Osteoblast (primary cell): ENCODE results near the gene NUP205. TPM values are rescaled to one million over a fixed set of nuclear protein-coding genes. Genes with fewer than 3 reads are reported as not detected.

Experiments used
- DNase-seq: peaks from one replicate; pipeline ENCODE4 v3.0.0; 2011; ENCODE audit warnings: low spot score, mixed read lengths; ENCODE audit not compliant: insufficient read length; ENCODE audit errors: missing footprints
- H2AFZ ChIP-seq: 2 replicates; pipeline ENCODE4 v1.6.0; 2011; ENCODE audit warnings: mild to moderate bottlenecking, low read length
- H3K27ac ChIP-seq: 2 replicates; pipeline ENCODE4 v1.5.1; 2011; ENCODE audit warnings: mild to moderate bottlenecking, low read depth, low read length, moderate library complexity
- H3K27me3 ChIP-seq: 2 replicates; pipeline ENCODE4 v1.6.0; 2012; ENCODE audit warnings: mild to moderate bottlenecking, control low read depth, inconsistent platforms, low read length, moderate library complexity; ENCODE audit not compliant: insufficient read depth
- H3K36me3 ChIP-seq: 2 replicates; pipeline ENCODE4 v1.5.1; 2011; ENCODE audit warnings: mild to moderate bottlenecking, low read length, control low read depth, moderate library complexity; ENCODE audit not compliant: insufficient read depth
- H3K4me1 ChIP-seq: 2 replicates; pipeline ENCODE4 v1.5.1; 2011; ENCODE audit warnings: mild to moderate bottlenecking, low read length, control low read depth, moderate library complexity; ENCODE audit not compliant: insufficient read depth
- H3K4me2 ChIP-seq: 2 replicates; pipeline ENCODE4 v1.6.0; 2011; ENCODE audit warnings: mild to moderate bottlenecking, low read length; ENCODE audit not compliant: insufficient read depth
- H3K4me3 ChIP-seq: fragments of 200-600 bp; sonication (generic); 3 replicates; pipeline ENCODE4 v1.5.1; 2012; ENCODE audit warnings: mild to moderate bottlenecking, low read length, inconsistent platforms; ENCODE audit not compliant: insufficient read depth
- H3K79me2 ChIP-seq: 2 replicates; pipeline ENCODE4 v1.6.0; 2012; ENCODE audit warnings: mild to moderate bottlenecking, low read length, control low read depth, inconsistent platforms; ENCODE audit not compliant: insufficient read depth
- H3K9me3 ChIP-seq: 2 replicates; pipeline ENCODE4 v1.5.1; 2011; ENCODE audit warnings: low read depth, low read length, control low read depth
- H4K20me1 ChIP-seq: 2 replicates; pipeline ENCODE4 v1.6.0; 2012; ENCODE audit warnings: mild to moderate bottlenecking, low read length, control low read depth; ENCODE audit not compliant: insufficient read depth
- CTCF ChIP-seq: IDR thresholded peaks from 2 replicates; pipeline ENCODE4 v1.5.1; 2011; ENCODE audit warnings: mild to moderate bottlenecking, low read depth, low read length, moderate library complexity; ENCODE audit errors: extremely low read depth
- total RNA-seq: library from RNA; depleted of rRNA; stranded (reverse); fragments of >200 nt; gene quantifications from 2 replicates; pipeline ENCODE4 v1.2.3, GENCODE V29; 2012

The NUP205 gene
- total RNA-seq, 1 donor = 33.7 TPM

GRCh38 chr7:135538376-135538775, 19.3 kb upstream of the NUP205 start:
- no peak overlapping the region for H3K27ac ChIP-seq
- H3K4me1 ChIP-seq = no peaks in the 10 kb centered on the region
- no peaks in the 10 kb centered on the region for H3K36me3 ChIP-seq
- no peaks in the 10 kb centered on the region for H3K79me2 ChIP-seq
- no peak overlapping the region for H2AFZ ChIP-seq
- TF ChIP-seq CTCF = no peak
- H3K4me2 ChIP-seq = no peak overlapping the region
- no peaks in the 10 kb centered on the region for H4K20me1 ChIP-seq
- no peak overlapping the region for H3K4me3 ChIP-seq
- peaks cover 8% of the 10 kb centered on the region for H3K27me3 ChIP-seq
- no peak for DNase-seq
- H3K9me3 ChIP-seq = no peaks in the 10 kb centered on the region

GRCh38 chr7:135539629-135540028, 18.1 kb upstream of the NUP205 start:
- no peak for DNase-seq
- no peaks in the 10 kb centered on the region for H3K79me2 ChIP-seq
- peaks cover 8% of the 10 kb centered on the region for H3K27me3 ChIP-seq
- no peaks in the 10 kb centered on the region for H3K9me3 ChIP-seq
- H3K4me1 ChIP-seq = no peaks in the 10 kb centered on the region
- H3K4me3 ChIP-seq = no peak overlapping the region
- H2AFZ ChIP-seq = no peak overlapping the region
- H3K4me2 ChIP-seq = no peak overlapping the region
- H4K20me1 ChIP-seq = no peaks in the 10 kb centered on the region
- no peak overlapping the region for H3K27ac ChIP-seq
- no peaks in the 10 kb centered on the region for H3K36me3 ChIP-seq
- TF ChIP-seq CTCF = no peak

GRCh38 chr7:135541029-135541428, 16.7 kb upstream of the NUP205 start:
- Histone ChIP-seq H4K20me1 (no peaks in the 10 kb centered on the region), H3K27ac (no peak overlapping the region), H3K4me1 (no peaks in the 10 kb centered on the region), H3K4me2 (no peak overlapping the region), H2AFZ (no peak overlapping the region), H3K36me3 (no peaks in the 10 kb centered on the region), H3K79me2 (no peaks in the 10 kb centered on the region), H3K4me3 (no peak overlapping the region), H3K9me3 (no peaks in the 10 kb centered on the region), H3K27me3 (peaks cover 8% of the 10 kb centered on the region)
- no peak for TF ChIP-seq CTCF
- DNase-seq = no peak

GRCh38 chr7:135550196-135550595, 7.5 kb upstream of the NUP205 start:
- DNase-seq = no peak
- Histone ChIP-seq H2AFZ (no peak overlapping the region), H3K36me3 (no peaks in the 10 kb centered on the region), H3K79me2 (no peaks in the 10 kb centered on the region), H3K27ac (no peak overlapping the region), H3K4me3 (no peak overlapping the region), H4K20me1 (no peaks in the 10 kb centered on the region), H3K4me2 (no peak overlapping the region), H3K9me3 (no peaks in the 10 kb centered on the region), H3K27me3 (peaks cover 5% of the 10 kb centered on the region), H3K4me1 (no peaks in the 10 kb centered on the region)
- no peak for TF ChIP-seq CTCF
